Measurements from ENCODE around the gene YAF2.
A peak's percentile ranks its signal among the peaks of the same experiment; 100 is the strongest.

YAF2 gene, protein sequence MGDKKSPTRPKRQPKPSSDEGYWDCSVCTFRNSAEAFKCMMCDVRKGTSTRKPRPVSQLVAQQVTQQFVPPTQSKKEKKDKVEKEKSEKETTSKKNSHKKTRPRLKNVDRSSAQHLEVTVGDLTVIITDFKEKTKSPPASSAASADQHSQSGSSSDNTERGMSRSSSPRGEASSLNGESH

DNA sequence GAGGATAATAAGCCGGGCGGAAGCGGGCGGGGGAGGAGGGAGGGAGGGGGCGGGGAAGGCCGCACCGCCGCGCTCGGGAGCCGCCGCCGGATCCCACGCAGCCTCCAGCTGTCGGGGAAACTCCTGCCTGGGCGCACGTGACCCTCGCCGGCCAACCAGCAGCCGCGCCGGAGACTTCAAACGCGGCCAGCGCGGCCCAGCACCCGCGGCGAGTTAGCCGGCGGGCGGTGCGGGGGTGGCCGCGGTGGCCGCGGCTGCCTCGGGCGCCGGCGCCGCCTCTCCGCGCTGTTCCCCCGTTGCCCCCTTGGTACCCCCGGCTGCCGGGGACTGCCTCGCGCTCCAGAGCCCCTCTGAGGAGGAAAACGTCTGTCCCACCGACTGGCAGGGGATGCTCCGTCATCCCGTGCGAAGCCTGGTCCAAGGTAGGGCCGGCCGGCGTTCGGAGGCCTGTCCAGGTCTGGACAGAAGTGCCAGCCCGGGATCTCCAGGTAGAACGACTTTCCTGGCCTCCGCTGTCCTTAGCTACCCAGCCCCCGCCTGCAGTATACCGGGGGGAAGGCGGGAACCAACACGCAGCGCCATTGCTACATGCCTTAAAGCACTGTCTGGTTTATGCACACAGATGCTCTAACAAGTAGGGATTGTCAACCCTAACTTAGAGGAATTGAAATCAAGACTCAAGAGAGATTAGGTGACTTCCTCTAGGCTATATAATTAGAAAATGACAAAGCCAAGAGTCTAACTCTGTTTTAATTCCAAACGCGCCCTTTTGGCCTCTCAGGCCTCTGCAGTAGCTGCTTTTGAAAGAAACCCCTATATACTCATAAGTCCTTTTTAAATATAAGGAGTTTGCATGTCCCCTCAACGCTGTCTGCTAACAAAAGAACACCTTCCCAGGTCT, at the start of gene YAF2:
Gene YAF2, minus strand, starts transcription at position 9 of the 901 bp plus-strand sequence. CDS start 68 bp downstream, outside the sequence.
- DNase-seq (ENCODE audit: low read depth in 2 of 2), result peak; percentile 62 to 71

DNA sequence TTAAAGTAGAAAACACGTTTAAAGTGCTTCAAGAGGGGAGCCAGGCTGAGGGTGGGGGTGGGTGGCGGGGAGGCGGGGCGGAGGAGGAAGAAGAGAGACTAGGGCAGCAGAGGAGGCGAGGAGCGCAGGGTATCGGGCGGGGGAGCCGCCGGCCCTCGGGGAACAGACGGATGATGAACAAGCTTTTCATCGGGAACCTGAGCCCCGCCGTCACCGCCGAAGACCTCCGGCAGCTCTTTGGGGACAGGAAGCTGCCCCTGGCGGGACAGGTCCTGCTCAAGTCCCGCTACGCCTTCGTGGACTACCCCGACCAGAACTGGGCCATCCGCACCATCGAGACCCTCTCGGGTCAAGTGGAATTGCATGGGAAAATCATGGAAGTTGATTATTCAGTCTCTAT, 48.7 kb upstream of the YAF2 start:
- no peak for DNase-seq (ENCODE audit: low read depth in 2 of 2)

DNA sequence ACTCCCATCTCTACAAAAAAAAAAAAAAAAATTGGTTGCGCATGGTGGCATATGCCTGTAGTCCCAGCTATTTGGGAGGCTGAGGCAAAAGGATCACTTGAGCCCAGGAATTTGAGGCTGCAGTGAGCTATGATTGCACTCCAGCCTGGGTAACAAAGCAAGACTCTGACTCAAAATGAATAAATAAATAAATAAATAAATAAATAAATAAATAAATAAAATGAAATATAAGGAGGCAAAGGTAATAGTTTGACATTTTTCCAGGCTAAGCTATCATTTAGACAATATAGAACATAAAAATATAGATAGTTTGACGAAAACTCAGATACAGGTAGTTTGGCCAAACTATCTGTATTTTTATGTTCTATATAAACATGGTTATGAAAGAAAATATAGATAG, 47.4 kb upstream of the YAF2 start:
- no peak for DNase-seq (ENCODE audit: low read depth in 2 of 2)

DNA sequence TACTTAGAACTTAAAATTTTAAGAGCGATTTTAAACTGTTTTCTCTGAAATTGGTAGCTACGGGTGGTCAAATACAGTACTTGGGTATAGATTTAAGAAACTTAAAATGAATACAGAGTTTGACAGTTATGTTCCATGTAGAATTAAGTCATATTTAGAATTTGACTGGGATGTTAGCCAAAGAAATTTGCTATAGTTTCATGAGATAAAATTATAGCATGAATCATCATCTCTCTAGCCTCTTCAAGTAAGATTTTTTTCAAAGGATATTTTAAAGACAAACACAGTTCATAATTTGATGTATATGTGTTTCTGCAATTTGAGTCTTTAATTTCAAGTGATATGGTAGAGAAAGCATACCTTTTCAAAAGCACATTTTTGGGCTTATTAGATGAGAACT, 46.8 kb upstream of the YAF2 start:
- DNase-seq (ENCODE audit: low read depth in 2 of 2), result no peak

DNA sequence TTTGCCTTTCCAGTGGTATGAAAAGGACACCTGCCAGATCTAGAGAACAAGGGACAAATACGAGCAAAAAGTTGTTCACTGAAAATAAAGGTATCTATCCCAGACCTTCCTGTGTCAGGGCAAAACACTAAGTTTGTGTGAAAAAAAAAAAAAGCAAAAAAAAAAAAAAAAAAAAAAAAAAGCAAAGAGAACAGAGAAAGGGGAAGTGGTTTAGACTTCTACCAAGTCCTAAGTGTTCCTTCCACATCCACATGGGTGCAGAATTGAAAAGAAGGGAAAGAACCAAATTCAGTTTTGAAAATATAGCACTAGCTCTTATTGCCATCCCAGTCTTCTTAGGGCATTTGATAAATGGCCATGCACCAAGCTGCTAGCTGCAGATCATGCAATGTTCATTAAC, 46.1 kb upstream of the YAF2 start:
- no peak for DNase-seq (ENCODE audit: low read depth in 2 of 2)

DNA sequence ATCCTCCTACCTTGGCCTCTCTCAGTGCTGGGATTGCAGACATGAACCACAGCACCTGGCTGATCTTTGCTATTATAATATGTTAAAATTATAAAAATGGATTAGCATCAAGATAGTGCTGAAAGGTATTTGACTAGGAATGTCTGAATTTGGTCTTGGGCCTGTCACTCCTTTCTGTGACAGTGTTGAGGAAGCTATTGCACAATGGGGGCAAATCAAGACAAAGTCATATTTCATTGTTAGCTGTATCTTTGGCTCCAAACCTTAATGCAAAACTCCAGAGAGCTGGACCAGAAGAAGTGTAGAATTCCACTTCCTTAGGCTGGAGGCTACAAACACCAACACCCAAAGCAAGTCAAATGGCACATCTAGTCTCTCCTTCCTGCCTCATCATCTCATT, 45.7 kb upstream of the YAF2 start:
- no peak for DNase-seq (ENCODE audit: low read depth in 2 of 2)

GRCh38 chr12:42282294-42282693, 44.2 kb upstream of the YAF2 start:
- DNase-seq (ENCODE audit: low read depth in 2 of 2), result no peak

GRCh38 chr12:42281844-42282243, 43.8 kb upstream of the YAF2 start:
- no peak for DNase-seq (ENCODE audit: low read depth in 2 of 2)

- no peak for DNase-seq (ENCODE audit: low read depth in 2 of 2)
Observed at GRCh38 chr12:42281278-42281677, 43.2 kb upstream of the YAF2 start.

DNA sequence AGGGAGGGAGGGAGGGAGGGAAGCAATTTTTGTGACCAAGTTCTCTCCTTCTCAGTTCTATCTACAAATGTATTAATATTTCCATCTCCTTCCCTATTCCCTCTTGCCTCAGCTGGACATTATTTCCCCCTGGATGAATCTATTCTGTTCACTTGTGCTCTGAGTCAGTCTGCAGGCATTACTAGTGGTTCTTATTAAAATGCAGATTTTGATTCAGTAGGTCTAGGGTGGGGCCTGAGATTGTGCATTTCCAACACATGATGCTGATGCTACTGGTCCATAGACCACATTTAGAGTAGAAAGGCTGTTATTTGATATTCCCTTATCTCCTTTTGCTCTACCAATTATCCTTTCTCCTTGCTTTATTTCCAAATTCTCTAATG, 40.1 kb upstream of the YAF2 start:
- DNase-seq (ENCODE audit: low read depth in 2 of 2), result no peak

GRCh38 chr12:42277396-42278127, 39.5 kb upstream of the YAF2 start:
- no peak for DNase-seq (ENCODE audit: low read depth in 2 of 2)

DNA sequence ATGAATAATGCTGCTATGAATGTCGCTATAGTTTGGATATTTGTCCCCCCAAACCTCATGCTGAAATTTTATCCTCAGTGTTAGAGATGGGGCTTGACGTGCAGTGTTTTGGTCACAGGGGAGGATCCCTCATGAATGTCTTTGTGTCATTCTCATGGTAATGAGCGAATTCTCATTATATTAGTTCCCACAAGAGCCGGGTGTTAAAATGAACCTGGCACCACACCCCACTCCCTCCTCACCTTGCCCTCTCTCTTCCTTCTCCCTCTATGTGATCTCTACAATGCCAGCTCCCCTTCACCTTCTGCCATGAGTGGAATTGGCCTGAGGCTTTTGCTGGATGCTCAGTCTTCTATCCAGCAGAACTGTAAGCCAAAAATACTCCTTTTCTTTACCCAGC, 37.5 kb upstream of the YAF2 start:
- no peak for DNase-seq (ENCODE audit: low read depth in 2 of 2)

GRCh38 chr12:42273706-42274105, 35.7 kb upstream of the YAF2 start:
- no peak for DNase-seq (ENCODE audit: low read depth in 2 of 2)

DNA sequence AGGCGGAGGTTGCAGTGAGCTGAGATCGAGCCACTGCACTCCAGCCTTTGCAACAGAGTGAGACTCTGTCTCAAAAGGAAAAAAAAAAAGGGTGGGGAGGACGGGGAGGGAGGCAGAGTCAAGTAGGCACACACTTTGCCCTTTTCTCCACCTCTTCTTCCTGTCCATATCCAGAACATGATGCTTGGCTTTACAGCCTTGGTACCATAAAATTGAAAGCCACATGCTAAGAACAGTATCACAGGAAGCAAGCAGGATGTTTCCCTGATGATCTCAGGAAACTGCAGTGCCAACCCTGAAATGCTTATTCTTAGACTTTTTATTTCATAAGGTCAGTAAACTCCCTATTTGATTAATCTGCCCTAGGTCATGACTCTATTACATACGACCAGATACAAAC, 32.5 kb upstream of the YAF2 start:
- DNase-seq (ENCODE audit: low read depth in 2 of 2), result no peak

DNA sequence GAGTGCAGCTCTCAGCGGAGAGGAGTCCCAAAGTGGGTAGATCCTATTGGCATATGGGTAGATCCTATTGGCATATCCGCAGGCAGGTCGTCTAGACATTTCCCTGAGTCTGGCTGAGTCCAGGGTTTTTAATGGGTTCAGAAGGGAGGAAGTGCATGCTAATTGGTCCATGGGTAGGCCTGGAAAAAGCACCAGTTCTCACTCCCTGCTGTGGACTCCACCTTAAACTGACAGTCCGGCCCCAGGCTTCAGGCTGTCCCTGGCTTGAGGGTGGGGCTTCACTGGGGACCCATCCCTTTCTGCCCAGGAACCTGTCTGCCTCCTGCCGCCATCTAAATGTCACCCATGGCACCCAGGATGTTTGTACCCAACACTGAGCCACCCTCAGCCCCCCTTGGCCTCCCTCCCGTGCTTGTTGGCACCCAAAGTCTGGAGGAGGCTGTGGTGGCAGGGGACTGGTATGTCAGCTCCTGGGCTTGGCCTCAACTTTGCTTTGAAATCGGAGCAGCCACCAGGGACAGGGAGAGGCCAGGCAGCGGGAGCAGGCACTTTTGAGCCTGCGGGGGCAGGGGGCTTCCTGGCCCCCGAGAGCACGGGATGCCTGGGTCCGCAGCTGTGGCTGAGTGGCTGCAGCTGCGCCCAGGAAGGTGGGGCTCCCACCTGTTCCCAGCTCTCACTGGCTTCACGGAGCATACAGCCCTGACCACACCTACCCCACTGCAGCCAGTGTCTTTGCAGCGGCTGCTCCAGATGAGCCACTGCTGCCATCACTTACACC, 29.6 kb upstream of the YAF2 start:
- no peak for DNase-seq (ENCODE audit: low read depth in 2 of 2)

- no peak for DNase-seq (ENCODE audit: low read depth in 2 of 2)
Observed at GRCh38 chr12:42266579-42267230, 28.7 kb upstream of the YAF2 start.

DNA sequence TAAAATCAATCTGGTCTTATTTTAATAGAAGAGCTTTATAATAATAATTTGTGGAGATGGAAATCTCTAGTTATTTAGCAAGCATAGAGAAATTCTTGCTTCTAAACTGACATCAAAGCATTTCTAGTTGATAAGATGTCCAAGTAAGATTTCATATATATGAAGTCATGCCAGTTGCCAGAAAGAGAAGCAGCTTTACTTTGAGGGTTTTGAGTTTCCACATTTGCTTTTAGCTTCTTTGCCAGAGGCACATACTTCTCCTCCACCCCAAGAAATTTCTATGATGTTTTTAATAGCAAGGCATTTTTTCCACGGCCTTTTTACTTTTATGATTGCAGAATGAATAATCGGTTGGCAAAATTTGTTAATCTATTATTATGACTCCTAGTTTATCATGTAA, 24.2 kb upstream of the YAF2 start:
- DNase-seq (ENCODE audit: low read depth in 2 of 2), result no peak

DNA sequence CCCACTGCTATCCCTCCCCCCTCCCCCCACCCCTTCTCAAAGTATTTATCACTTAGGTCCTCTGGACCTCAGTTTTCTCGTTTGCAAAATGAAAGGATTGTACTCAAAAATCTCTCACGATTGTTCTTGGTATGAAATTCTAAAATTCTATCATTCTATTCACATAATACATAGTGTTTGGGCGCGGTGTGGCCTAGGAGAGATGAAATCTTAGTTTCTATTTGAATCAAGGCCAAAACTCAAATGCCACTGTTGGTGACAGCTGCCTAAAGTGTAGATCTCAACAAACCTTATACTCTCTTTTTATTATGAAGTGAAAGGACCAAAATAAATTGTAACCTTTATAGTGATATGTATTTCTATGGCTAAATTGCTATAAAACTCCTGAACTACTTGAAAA, 23.7 kb upstream of the YAF2 start:
- DNase-seq (ENCODE audit: low read depth in 2 of 2), result no peak

- DNase-seq (ENCODE audit: low read depth in 2 of 2), result no peak
Observed at GRCh38 chr12:42260518-42260917, 22.5 kb upstream of the YAF2 start.

DNA sequence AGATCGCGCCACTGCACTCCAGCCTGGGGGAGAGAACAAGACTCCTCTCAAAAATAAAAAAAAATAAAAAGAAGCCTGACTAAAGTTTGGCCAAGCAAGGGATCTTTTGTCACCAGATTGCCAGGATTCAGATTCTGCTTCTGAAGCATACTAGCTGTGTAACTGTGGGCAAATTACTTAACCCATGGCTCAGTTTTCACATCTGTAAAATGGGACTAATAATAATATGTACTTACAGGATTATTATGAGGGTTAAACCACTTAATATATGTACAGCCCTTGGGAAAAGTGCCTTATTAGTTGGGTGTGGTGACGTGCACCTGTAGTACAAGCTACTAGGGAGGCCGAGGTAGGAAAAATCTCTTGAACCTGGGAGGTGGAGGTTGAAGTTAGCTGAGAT, 21.7 kb upstream of the YAF2 start:
- DNase-seq (ENCODE audit: low read depth in 2 of 2), result no peak

DNA sequence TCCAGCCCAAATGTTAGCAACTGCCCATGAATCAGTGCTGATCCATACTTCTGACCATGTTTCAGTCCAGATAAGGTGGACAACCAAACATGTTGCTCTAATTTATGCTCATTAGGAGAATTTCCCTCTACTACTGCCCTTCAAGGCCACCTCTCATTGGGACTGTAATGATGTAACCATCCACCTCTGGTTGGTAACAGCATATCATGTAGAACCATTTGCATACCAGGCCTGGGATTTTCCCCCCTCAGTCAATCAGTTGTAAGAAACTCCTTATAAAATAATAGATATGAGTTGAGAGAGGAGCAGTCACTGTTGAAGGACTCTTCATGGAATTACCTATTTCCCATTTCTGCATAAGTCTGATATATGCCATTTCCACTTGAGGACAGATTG, 17.8 kb upstream of the YAF2 start:
- DNase-seq (ENCODE audit: low read depth in 2 of 2), result no peak
